HG03342 (cell line): ENCODE measurements around the gene NBEA.
"Not testable (repeated sequence)": the region's sequence is repeated elsewhere in the genome, so short reads cannot be mapped to it uniquely, and the experiment has no call there.

Experiments used
- ATAC-seq: cut with Tn5 transposase; IDR thresholded peaks from one replicate; pipeline ENCODE4 v1.9.1; 2021; ENCODE audit warnings: mild to moderate bottlenecking, moderate library complexity; ENCODE audit not compliant: unreplicated experiment

NBEA gene

GRCh38 chr13:34941835-34942731 is at the start of gene NBEA:
Gene NBEA, plus strand, starts transcription at chr13:34942270. Its CDS starts 551 bp downstream, at chr13:34942821.
- ATAC-seq = peak; percentile 73

GRCh38 chr13:34894756-34895155 is 47.3 kb upstream of the NBEA start:
- no peak for ATAC-seq

- no peak for ATAC-seq
Measured at GRCh38 chr13:34897220-34897619, 44.9 kb upstream of the NBEA start.

GRCh38 chr13:34899888-34900287 is 42.2 kb upstream of the NBEA start:
- no peak for ATAC-seq

- ATAC-seq = no peak
Measured at GRCh38 chr13:34900288-34900739, 41.8 kb upstream of the NBEA start.

- ATAC-seq = no peak
Measured at GRCh38 chr13:34901572-34901971, 40.5 kb upstream of the NBEA start.

- ATAC-seq = no peak
Measured at GRCh38 chr13:34911159-34911558, 30.9 kb upstream of the NBEA start.

GRCh38 chr13:34913040-34913439 is 29.0 kb upstream of the NBEA start:
- ATAC-seq = no peak

GRCh38 chr13:34914416-34914815 is 27.7 kb upstream of the NBEA start:
- no peak for ATAC-seq

GRCh38 chr13:34926508-34926907 is 15.6 kb upstream of the NBEA start:
- no peak for ATAC-seq

- ATAC-seq = not testable (repeated sequence)
Measured at GRCh38 chr13:34928676-34929075, 13.4 kb upstream of the NBEA start.

- ATAC-seq = no peak
Measured at GRCh38 chr13:34931572-34931971, 10.5 kb upstream of the NBEA start.

- no peak for ATAC-seq
Measured at GRCh38 chr13:34933349-34933748, 8.7 kb upstream of the NBEA start.

GRCh38 chr13:34933786-34934185 is 8.3 kb upstream of the NBEA start:
- ATAC-seq = no peak

- no peak for ATAC-seq
Measured at GRCh38 chr13:34935841-34936240, 6.2 kb upstream of the NBEA start.

- no peak for ATAC-seq
Measured at GRCh38 chr13:34939771-34940170, 2.3 kb upstream of the NBEA start.

GRCh38 chr13:34941436-34941834 is 635 bp upstream of the NBEA start:
- no peak for ATAC-seq

- peak; percentile 15 for ATAC-seq
Measured at GRCh38 chr13:34942732-34943435, 814 bp downstream of the NBEA start.

- no peak for ATAC-seq
Measured at GRCh38 chr13:34943436-34944273, 1.6 kb downstream of the NBEA start.

GRCh38 chr13:34944274-34944634 is 2.2 kb downstream of the NBEA start:
- ATAC-seq = no peak

GRCh38 chr13:34944751-34945150 is 2.7 kb downstream of the NBEA start:
- ATAC-seq = no peak
